NCI-H2029 treated with DMSO at 0.1 percent for 48 hours (cell line): Measurements from ENCODE around the gene NCK2.

Experiments used
- DNase-seq: peaks from one replicate; lab custom pipeline; 2025; lab: John Stamatoyannopoulos, UW

The NCK2 gene

GRCh38 chr2:105793196-105793975 is 48.7 kb downstream of the NCK2 start:
- no peak for DNase-seq

GRCh38 chr2:105794926-105795574 is 50.3 kb downstream of the NCK2 start:
- no peak for DNase-seq

GRCh38 chr2:105795575-105795934 is 50.8 kb downstream of the NCK2 start:
- DNase-seq: no peak

GRCh38 chr2:105796131-105796638 is 51.5 kb downstream of the NCK2 start:
- no peak for DNase-seq

GRCh38 chr2:105796791-105797190 is 52.1 kb downstream of the NCK2 start:
- no peak for DNase-seq

GRCh38 chr2:105797298-105797819 is 52.6 kb downstream of the NCK2 start:
- no peak for DNase-seq

- DNase-seq: no peak
These were observed 53.9 kb downstream of the NCK2 start for GRCh38 chr2:105798595-105798994.

- DNase-seq: no peak
These were observed 55.5 kb downstream of the NCK2 start for GRCh38 chr2:105800036-105800713.

GRCh38 chr2:105800953-105801635 is 56.4 kb downstream of the NCK2 start:
- DNase-seq: no peak

GRCh38 chr2:105801961-105802360 is 57.2 kb downstream of the NCK2 start:
- DNase-seq: no peak

- no peak for DNase-seq
These were observed 57.9 kb downstream of the NCK2 start for GRCh38 chr2:105802587-105802986.

- no peak for DNase-seq
These were observed 58.6 kb downstream of the NCK2 start for GRCh38 chr2:105803337-105803736.

GRCh38 chr2:105803773-105804172 is 59.1 kb downstream of the NCK2 start:
- no peak for DNase-seq

GRCh38 chr2:105804266-105804665 is 59.6 kb downstream of the NCK2 start:
- DNase-seq: peak; percentile 63

- DNase-seq: no peak
These were observed 62.3 kb downstream of the NCK2 start for GRCh38 chr2:105806996-105807395.

- DNase-seq: no peak
These were observed 63.8 kb downstream of the NCK2 start for GRCh38 chr2:105808423-105809096.

- DNase-seq: no peak
These were observed 64.4 kb downstream of the NCK2 start for GRCh38 chr2:105809097-105809473.

- no peak for DNase-seq
These were observed 65.0 kb downstream of the NCK2 start for GRCh38 chr2:105809723-105810122.

GRCh38 chr2:105812180-105813044 is 67.7 kb downstream of the NCK2 start:
- DNase-seq: no peak

GRCh38 chr2:105813045-105813315 is 68.3 kb downstream of the NCK2 start:
- no peak for DNase-seq

- DNase-seq: no peak
These were observed 68.7 kb downstream of the NCK2 start for GRCh38 chr2:105813405-105813804.
